Spinal cord (tissue), 4 donors: Measurements from ENCODE around the gene ZNF319. TPM values are rescaled to one million over a fixed set of nuclear protein-coding genes. Genes with fewer than 3 reads are reported as not detected.

Source experiments
- polyA plus RNA-seq, 2 donors: library from polyadenylated mRNA; unstranded; fragments of 120-200 nt; gene quantifications; one replicate each; pipeline ENCODE4 v1.2.1, GENCODE V29; 2013; ENCODE audit not compliant: insufficient read length in 2 of 2
- total RNA-seq, 2 donors: library from RNA; depleted of rRNA in 1 of 2; stranded (reverse); fragments of 120-200 nt in 1 of 2; fragments of >200 nt in 1 of 2; gene quantifications; one replicate each; pipeline versions ENCODE4 v1.2.3 to v1.2.4, GENCODE V29; 2013 to 2014

The ZNF319 gene
- total and polyA plus RNA-seq, 4 donors = 3.7 to 18.1 (median 10.8) TPM

Other genes with a start within 250 kb of the ZNF319 start
- 10 to 100 TPM; 24.3 to 36.4 TPM for gene KIFC3, start 198.2 kb downstream of the ZNF319 start, total RNA-seq
- gene KIFC3, start 198.2 kb downstream of the ZNF319 start, polyA plus RNA-seq = 10 to 100 TPM; 53.6 to 55.7 TPM
- 1 to 10 TPM; 2.1 to 6.5 TPM for gene CNGB1, start 29.5 kb downstream of the ZNF319 start, total RNA-seq
- gene CNGB1, start 29.5 kb downstream of the ZNF319 start, polyA plus RNA-seq = 1 to 10 TPM; 3.3 to 5.3 TPM
- 10 to 100 TPM in 1 of 2 donors, 1 to 10 TPM in 1; 9.6 to 15.0 TPM for gene USB1, start 735 bp upstream of the ZNF319 start, total RNA-seq
- gene USB1, start 735 bp upstream of the ZNF319 start, polyA plus RNA-seq = 10 to 100 TPM; 51.2 to 51.7 TPM
- 10 to 100 TPM; 23.2 to 29.6 TPM for gene MMP15, start 25.1 kb upstream of the ZNF319 start, total RNA-seq
- 10 to 100 TPM; 45.5 to 51.3 TPM for gene MMP15, start 25.1 kb upstream of the ZNF319 start, polyA plus RNA-seq
- 10 to 100 TPM; 84.6 to 97.1 TPM for gene CFAP20, start 128.7 kb upstream of the ZNF319 start, total RNA-seq
- gene CFAP20, start 128.7 kb upstream of the ZNF319 start, polyA plus RNA-seq = 100 to 1,000 TPM; 118 to 122 TPM
- gene CSNK2A2, start 197.4 kb upstream of the ZNF319 start, total RNA-seq = 10 to 100 TPM; 25.0 to 30.2 TPM
- gene CSNK2A2, start 197.4 kb upstream of the ZNF319 start, polyA plus RNA-seq = 10 to 100 TPM; 46.8 to 56.3 TPM